ENCODE data around the gene ZNF791.

- TF ChIP-seq MXD4 (CRISPR knock-in tag; IDR thresholded peaks at IDR 0.05; ENCODE audit: borderline replicate concordance): no peak
- no peak for TF ChIP-seq SOX15 (CRISPR knock-in tag; IDR thresholded peaks at IDR 0.05)
- TF ChIP-seq, protein P1, sequence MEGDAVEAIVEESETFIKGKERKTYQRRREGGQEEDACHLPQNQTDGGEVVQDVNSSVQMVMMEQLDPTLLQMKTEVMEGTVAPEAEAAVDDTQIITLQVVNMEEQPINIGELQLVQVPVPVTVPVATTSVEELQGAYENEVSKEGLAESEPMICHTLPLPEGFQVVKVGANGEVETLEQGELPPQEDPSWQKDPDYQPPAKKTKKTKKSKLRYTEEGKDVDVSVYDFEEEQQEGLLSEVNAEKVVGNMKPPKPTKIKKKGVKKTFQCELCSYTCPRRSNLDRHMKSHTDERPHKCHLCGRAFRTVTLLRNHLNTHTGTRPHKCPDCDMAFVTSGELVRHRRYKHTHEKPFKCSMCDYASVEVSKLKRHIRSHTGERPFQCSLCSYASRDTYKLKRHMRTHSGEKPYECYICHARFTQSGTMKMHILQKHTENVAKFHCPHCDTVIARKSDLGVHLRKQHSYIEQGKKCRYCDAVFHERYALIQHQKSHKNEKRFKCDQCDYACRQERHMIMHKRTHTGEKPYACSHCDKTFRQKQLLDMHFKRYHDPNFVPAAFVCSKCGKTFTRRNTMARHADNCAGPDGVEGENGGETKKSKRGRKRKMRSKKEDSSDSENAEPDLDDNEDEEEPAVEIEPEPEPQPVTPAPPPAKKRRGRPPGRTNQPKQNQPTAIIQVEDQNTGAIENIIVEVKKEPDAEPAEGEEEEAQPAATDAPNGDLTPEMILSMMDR (IDR thresholded peaks at IDR 0.05): no peak
- TF ChIP-seq NR2C2 (CRISPR knock-in tag; IDR thresholded peaks at IDR 0.05): no peak
- no peak for TF ChIP-seq PREB (CRISPR knock-in tag; IDR thresholded peaks at IDR 0.05; ENCODE audit: borderline replicate concordance)
- TF ChIP-seq FOXP1 (CRISPR knock-in tag; IDR thresholded peaks at IDR 0.05; ENCODE audit: borderline replicate concordance): no peak
- no peak for TF ChIP-seq ATF1 (CRISPR knock-in tag; IDR thresholded peaks at IDR 0.05)
- TF ChIP-seq ZNF232 (CRISPR knock-in tag; IDR thresholded peaks at IDR 0.05): no peak
- no peak for TF ChIP-seq JUN (CRISPR knock-in tag; IDR thresholded peaks at IDR 0.05)
- TF ChIP-seq ESRRA (CRISPR knock-in tag; IDR thresholded peaks at IDR 0.05; ENCODE audit: borderline replicate concordance): no peak
- TF ChIP-seq, protein P2, sequence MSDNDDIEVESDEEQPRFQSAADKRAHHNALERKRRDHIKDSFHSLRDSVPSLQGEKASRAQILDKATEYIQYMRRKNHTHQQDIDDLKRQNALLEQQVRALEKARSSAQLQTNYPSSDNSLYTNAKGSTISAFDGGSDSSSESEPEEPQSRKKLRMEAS (CRISPR knock-in tag; IDR thresholded peaks at IDR 0.05): no peak
Observed at GRCh38 chr19:12665671-12666264, 55.0 kb downstream of the ZNF791 start.

Data from WTC11 (cell line).